GM12874 (cell line): ENCODE data around the gene FERMT1.

Experiments
- CTCF ChIP-seq: IDR thresholded peaks from 2 replicates; pipeline ENCODE4 v1.5.1; 2011; ENCODE audit warnings: low read depth, mild to moderate bottlenecking, control low read depth, low read length, moderate library complexity; ENCODE audit not compliant: insufficient read depth

The FERMT1 gene

GRCh38 chr20:6127825-6128224, 5.0 kb upstream of the FERMT1 start:
- TF ChIP-seq CTCF = no peak

GRCh38 chr20:6126846-6127245, 4.0 kb upstream of the FERMT1 start:
- no peak for TF ChIP-seq CTCF

- no peak for TF ChIP-seq CTCF
These were observed 802 bp upstream of the FERMT1 start for GRCh38 chr20:6123649-6124014.

GRCh38 chr20:6122111-6122872, 538 bp downstream of the FERMT1 start:
- TF ChIP-seq CTCF = no peak

- TF ChIP-seq CTCF = no peak
These were observed 1.3 kb downstream of the FERMT1 start for GRCh38 chr20:6121504-6121903.

- TF ChIP-seq CTCF = no peak
These were observed 2.3 kb downstream of the FERMT1 start for GRCh38 chr20:6120491-6120988.

- no peak for TF ChIP-seq CTCF
These were observed 6.1 kb downstream of the FERMT1 start for GRCh38 chr20:6116758-6117157.
